WTC11 (cell line): ENCODE data around the gene GSTM2.
"Not testable (repeated sequence)": the region's sequence is repeated elsewhere in the genome, so short reads cannot be mapped to it uniquely, and the experiment has no call there.

ENCODE experiments used
- CBFB ChIP-seq: sonication (generic); formaldehyde crosslinking; IDR thresholded peaks from 2 replicates; pipeline ENCODE4 v1.8.1; 2022; ENCODE audit warnings: mild to moderate bottlenecking, low read depth, missing genetic modification reagents
- ETV6 ChIP-seq: sonication (generic); formaldehyde crosslinking; IDR thresholded peaks from 2 replicates; pipeline ENCODE4 v1.8.1; 2022; ENCODE audit warnings: mild to moderate bottlenecking, missing genetic modification reagents
- IRF2 ChIP-seq: sonication (generic); formaldehyde crosslinking; IDR thresholded peaks from 2 replicates; pipeline ENCODE4 v1.8.0; 2022; ENCODE audit warnings: low read depth, missing genetic modification reagents, borderline replicate concordance
- PRDM15 ChIP-seq: sonication (generic); formaldehyde crosslinking; IDR thresholded peaks from 2 replicates; pipeline ENCODE4 v1.8.0; 2022; ENCODE audit warnings: missing genetic modification reagents
- TEAD1 ChIP-seq: sonication (generic); formaldehyde crosslinking; IDR thresholded peaks from 2 replicates; pipeline ENCODE4 v1.8.0; 2022; ENCODE audit warnings: mild to moderate bottlenecking, missing genetic modification reagents
- ZNF263 ChIP-seq: sonication (generic); formaldehyde crosslinking; IDR thresholded peaks from 2 replicates; pipeline ENCODE4 v1.8.1; 2022; ENCODE audit warnings: low read depth, mild to moderate bottlenecking, moderate library complexity, missing genetic modification reagents
- TF ChIP-seq, protein P1 (sequence below): fragments of 200-600 bp; IDR thresholded peaks from 2 replicates; pipeline ENCODE4 v1.8.0; 2022; ENCODE audit warnings: antibody characterized with exemption
- TF ChIP-seq, protein P2 (sequence below): sonication (generic); formaldehyde crosslinking; IDR thresholded peaks from 2 replicates; pipeline ENCODE4 v1.8.0; 2022; ENCODE audit warnings: mild to moderate bottlenecking, missing genetic modification reagents

GRCh38 chr1:109694400-109694799 is 26.5 kb downstream of the GSTM2 start:
- TF ChIP-seq CBFB (CRISPR knock-in tag); ETV6; TEAD1 (CRISPR knock-in tag); PRDM15 (CRISPR knock-in tag); ZNF263 (CRISPR knock-in tag); IRF2: not testable (repeated sequence)
- TF ChIP-seq, protein P1, sequence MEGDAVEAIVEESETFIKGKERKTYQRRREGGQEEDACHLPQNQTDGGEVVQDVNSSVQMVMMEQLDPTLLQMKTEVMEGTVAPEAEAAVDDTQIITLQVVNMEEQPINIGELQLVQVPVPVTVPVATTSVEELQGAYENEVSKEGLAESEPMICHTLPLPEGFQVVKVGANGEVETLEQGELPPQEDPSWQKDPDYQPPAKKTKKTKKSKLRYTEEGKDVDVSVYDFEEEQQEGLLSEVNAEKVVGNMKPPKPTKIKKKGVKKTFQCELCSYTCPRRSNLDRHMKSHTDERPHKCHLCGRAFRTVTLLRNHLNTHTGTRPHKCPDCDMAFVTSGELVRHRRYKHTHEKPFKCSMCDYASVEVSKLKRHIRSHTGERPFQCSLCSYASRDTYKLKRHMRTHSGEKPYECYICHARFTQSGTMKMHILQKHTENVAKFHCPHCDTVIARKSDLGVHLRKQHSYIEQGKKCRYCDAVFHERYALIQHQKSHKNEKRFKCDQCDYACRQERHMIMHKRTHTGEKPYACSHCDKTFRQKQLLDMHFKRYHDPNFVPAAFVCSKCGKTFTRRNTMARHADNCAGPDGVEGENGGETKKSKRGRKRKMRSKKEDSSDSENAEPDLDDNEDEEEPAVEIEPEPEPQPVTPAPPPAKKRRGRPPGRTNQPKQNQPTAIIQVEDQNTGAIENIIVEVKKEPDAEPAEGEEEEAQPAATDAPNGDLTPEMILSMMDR = not testable (repeated sequence)
- TF ChIP-seq, protein P2, sequence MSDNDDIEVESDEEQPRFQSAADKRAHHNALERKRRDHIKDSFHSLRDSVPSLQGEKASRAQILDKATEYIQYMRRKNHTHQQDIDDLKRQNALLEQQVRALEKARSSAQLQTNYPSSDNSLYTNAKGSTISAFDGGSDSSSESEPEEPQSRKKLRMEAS = not testable (repeated sequence)
